Islet precursor cell (in vitro differentiated cells): ENCODE results near the gene WASF2.
A peak's percentile ranks its signal among the peaks of the same experiment; 100 is the strongest.
"Not testable (repeated sequence)": the region's sequence is repeated elsewhere in the genome, so short reads cannot be mapped to it uniquely, and the experiment has no call there.

ENCODE experiments used
- DNase-seq: peaks from one replicate; pipeline ENCODE4 v3.0.0-alpha.2; 2018

Gene WASF2

DNA sequence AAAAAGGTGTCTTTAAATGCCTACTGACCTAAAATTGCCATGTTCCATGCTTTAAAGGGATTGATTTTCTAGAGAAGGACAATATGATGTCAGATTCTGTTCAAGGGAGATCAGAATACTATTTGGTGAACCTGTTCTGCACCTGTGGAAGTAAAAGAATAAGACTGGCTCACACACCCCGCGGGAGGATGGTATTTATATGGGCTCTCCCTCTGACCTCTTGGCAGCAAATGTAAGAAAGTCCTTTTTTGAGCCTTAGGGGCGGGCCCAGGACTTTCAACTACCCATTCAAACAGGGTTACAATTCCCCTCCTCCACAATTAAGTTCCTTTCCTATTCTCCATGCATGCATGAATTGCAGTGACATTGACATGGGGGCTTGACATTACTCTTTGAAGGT is 42.1 kb downstream of the WASF2 start:
- DNase-seq, result no peak

DNA sequence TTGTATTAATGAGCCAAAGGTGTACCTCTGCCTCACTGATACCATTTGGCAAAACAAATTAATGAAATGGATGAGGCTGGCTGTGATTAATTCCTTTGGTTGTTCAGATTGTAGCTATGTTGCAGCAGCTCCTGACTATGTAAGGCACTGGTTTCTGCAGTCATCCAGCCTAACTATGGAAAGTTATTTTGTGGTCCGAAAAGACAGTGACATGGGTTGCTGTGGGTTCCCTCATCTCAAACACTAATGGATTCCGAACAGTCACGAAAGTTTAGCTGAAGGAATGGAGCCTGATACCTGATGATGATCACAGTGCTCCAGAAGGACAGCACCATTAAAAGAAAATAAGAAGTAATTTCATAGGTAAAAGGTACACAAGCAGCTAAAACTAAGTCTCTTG is 42.6 kb downstream of the WASF2 start:
- no peak for DNase-seq

DNA sequence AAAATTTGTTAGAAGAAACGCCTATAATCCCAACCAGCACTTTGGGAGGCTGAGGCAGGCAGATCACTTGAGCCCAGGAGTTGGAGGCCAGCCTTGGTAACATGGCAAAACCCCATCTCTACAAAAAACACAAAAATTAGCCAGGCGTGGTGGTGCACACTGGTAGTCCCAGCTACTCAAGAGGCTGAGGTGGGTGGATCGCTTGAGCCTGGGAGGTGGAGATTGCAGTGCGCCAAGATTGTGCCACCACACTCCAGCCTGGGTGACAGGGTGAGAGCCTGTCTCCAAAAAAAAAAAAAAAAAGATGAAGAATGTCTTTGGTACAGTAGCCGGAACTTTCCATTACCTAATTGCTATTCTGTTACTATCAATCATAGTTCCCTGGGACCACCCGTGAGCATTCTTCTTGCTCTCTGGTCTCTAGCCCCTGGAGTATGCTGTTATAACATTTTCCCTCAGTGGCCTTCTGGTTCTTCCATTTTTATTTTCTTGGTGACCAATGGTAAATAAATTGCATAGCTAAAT is 43.4 kb downstream of the WASF2 start:
- DNase-seq, result no peak

DNA sequence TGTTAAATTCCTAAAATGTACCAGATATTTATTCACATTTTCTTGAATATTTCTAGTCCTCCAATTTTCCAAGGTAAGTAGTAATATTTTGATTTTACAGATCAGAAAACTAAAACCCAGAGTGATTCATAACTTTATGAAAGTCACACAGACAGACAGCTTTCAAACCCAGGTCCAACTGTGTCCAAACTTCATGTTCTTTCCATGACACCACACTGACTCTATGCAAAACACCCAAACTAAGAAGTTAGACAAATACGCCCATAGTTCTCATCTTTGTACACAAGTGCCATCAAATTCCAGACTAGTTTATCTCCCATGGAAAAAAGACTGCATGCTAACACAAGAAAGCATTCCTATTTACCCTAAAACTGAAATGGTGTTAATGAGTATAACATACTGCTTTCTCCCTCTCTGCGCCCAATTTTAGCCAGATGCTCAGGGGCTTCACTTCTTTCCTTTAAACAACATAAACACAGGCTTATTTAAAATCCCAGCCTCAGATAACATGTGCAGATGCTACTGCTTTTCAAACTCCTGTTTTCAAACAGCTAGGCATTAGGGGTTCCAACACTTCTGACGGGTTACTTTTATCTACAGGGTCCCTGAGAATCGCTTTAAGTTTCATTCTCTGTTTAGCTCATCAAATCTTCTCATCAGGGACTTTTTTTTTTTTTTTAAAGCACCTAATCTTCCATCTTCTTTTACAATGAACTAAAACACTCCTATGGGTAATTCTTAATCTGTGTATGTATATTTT is 44.6 kb downstream of the WASF2 start:
- DNase-seq, result no peak

DNA sequence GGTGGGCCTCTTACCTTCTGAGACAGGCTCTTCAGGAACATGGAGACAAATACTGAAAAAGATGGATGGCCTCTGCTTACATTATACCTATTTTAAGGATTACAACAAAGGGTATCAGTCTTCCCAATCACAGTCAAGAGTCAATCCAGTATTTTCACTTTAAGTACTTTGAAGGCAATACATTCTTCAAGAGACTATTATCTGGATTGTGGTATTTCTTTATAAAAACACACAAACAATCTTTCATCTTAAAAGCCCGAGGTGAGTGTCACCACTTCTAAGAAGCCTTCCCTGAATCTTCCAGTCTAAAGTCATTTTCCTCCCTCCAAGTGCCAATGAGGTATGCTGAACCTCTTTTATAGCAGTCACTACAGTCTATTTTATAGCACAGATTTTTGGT is 45.3 kb downstream of the WASF2 start:
- no peak for DNase-seq

DNA sequence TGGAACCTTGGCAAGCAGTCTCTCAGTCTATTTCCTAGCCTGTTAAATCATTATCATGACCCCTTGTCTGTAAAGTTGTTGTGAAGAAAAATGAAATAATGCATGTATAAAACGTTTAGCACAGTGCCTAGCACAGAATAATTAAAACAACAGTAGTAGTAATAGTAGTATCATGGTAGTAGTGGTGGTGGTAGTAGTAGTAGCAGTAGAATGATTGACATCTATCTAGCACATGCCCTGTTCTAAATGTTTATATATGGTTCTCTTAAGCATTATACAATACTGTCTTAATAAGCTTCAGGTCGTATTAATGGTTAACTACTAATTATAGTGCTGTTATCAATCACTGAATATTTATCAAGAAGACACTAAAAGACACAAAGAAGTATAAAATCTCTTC is 50.8 kb downstream of the WASF2 start:
- DNase-seq, result no peak

DNA sequence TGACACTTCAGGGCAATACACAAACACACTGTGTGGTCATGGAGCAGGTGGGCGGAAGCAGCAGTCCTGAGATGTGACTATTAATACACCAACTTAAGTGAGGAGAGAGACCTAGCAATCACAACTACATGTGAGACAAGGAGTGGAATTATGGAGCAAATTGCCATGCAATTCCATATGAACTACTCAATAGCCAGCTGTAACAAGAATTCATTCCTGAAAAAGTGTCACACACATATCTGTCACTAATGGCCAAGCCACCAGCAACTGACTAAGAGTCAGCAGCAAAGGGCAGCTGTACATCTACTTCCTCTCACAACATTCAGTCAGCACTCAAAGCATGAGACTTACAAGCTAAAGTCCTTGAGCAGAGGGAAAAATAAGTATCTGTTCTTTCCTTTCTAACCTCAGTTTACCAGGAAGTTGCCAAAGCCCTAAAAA is 51.3 kb downstream of the WASF2 start:
- no peak for DNase-seq

DNA sequence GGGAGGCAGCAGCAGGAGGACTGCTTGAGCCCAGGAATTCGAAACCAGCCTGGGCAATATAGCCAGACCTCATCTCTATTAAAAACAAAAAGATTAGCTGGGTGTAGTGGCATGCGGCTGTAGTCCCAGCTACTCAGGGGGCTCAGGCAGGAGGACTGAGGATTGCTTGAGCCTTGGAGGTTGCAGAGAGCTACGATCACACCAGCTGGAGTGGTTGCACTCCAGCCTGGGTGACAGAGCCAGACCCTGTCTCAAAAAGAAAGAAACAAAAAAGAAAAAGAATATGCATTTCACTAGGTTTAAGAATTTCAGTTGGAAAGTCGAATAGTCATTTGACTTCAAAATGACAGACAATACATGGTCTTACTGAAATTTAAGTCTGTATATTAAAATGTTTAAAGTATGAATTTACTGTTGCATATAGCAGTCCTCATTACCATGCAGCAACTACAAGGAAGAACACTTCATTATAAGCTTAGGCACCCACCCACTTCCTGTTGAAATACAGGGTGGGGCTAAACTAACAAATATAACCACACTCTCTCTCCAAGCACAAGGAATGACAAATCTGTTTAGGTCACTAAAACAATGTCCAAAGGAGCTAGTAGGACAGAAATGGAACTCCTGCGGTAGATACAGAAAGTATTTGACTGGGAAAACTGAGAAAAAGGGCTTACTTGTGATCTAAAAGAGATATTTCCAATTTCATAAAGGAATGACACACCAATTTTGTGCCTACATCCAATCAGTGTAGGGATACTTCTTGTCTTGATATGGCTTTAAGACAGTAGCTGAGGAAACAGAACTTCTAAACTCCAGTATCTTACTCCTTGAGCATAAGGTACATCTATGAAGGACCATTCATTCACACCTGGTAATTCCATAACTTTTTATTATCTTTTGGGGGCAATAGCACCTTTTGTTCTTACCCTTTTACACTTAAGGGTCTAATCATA is 53.5 kb downstream of the WASF2 start:
- DNase-seq, result no peak

DNA sequence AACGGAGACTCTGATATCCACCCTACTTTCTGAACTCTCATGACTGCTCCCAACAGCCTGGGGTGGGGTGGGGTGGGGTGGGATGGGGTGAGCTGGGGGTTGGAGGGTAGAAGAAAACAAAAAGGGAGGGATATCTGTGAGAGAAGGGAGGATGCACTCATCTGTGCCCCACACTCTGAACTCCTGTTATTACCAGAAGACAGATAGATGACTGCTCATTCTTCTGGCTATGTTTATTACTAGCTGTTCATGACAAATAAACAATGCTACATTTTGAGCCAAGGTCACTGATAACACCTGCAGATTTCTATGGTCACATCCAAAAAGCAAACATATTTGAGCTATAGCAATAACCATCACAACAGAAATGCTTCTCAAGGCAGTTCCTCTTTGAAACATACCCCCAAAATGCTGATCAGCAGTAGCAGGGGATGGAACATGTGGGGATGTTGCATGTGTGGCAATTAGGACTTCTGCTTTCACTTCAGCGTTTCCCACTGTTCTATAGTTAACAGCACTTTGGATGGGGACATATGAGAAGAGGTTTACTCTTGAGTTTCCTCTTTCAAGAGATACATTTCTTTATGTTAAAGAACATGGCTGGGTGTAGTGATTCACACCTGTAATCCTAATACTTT is 54.3 kb downstream of the WASF2 start:
- DNase-seq, result no peak

DNA sequence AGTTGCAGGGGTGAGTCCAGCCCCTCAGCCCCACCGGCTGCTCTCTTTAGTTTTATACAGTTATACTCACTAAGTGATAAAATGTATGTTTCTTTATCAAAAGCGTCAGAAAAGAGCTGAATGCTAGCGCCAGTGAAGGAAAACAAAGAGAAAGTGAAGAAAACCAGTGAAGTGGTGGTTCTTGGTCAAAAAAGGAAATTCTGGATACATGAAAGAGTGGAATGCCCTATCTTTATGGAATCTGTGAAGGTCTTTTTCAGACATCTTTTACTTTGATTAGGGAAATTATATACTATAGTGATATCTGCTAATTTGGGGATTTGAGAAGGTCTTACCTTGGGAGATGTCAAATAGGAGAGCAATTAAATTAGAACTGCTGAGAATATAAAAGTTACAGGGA is 56.3 kb downstream of the WASF2 start:
- DNase-seq, result no peak

DNA sequence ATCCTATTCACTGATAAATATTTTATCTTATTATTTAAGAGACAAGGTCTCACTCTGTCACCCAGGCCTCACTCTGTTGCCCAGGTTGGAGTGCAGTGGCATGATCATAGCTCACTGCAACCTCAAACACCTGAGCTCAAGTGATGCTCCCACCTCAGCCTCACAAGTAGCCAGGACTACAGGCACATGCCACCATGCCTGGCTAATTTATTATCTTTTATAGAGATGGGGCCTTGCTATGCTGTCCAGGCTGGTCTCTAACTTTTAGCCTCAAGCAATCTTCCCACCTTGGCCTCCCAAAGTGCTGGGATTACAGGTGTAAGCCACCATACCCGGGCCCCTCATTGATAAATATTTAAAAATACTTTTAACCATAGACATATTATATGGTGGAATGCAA is 57.2 kb downstream of the WASF2 start:
- not testable (repeated sequence) for DNase-seq

DNA sequence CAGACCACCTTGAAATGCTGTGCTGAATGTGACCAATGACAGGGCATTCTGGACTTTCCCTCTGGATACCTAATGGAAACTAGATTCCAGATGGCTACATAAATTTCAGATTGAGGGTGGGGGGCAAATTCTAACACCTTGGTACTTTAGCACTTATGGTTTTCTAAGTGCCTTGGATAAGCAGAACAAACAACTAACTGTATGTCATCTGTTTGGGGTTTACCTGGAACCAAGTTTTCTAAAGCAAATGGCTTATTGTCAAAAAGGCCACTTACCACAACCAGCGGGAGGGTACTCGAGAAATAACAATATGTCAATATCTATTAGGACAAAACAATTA is 58.4 kb downstream of the WASF2 start:
- no peak for DNase-seq

DNA sequence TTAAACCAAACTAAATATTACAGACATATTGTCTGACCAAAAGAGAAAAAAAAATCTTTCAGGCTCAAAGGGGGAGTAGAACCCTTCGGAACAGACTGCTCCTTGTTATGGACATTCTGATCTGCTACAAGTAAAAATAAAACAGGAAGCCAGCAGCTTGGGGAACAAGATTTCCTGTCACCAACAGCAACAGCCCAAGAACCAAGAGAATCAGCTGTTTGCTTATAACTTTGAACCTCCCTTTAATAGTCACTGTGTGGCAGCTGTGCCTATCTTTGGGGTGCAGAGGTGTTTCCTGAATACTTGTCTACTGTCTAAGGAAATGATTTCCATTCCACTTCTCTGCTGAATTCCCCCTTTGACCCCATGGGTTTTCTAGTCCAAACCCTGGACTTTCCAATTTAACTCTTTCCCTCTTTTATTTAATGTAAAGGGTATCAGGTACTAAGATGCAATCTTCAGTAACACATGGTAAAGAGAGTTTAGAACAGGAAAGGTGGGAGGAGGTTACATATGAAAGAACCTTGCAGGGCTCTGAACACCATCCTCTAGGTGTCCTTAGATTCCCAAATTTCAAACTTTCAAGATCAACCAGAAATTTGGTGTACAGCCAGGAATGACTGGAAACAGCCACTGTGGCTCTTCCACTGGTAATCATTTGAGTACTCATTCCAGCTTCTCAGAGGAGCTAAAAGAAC is 58.9 kb downstream of the WASF2 start:
- no peak for DNase-seq

DNA sequence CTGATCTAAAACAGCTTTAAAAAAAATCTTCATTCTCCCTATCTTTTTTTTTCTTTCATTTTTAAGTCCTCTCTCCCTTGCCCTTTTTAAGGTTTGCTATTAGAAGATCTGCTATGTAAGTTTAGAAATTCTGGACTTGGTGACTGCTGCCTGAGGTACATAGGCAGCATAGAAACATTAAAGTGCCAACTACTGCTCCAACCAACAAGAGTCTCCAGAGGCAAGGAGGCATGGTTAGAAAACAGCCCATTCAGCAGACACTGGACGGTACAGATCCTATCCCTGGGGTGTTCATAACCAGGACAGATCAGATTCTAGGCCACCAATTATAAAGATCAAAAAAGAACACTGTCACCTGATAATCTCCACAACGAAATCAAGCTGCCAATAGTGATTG is 60.9 kb downstream of the WASF2 start:
- no peak for DNase-seq

DNA sequence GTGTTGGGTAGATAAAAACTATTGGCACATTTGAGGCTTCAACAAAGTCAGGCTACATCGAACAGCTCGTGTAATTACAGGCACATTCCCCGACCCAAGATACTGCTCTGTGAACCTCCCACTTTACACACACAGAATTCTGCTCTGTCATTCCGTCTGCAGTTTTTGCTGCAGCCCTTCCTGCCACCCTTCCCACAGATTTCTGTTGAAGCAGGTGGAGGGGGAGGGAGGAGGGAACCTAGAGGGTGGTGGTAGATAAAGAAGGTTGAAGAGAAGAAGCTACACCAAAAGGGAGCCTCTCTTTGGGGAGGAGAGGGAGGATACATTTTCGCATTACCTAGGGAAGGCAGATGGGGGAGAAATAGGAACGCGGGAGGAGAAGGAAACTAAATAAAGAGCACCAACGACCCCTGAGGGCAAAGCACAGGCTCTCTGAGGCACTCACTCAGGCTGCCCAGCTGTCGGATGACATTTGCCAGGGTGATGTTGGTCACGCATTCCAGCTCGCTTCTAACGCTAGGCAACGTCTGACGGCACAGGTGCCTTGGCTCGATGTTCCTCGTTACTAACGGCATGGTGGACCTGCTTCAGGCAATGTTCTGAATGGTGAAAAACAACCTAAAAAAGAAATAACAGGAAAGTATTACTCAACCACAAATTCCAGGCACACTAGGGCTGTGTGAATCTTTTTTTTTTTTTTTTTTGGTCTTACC is 61.5 kb downstream of the WASF2 start:
- peak; percentile 84 for DNase-seq

DNA sequence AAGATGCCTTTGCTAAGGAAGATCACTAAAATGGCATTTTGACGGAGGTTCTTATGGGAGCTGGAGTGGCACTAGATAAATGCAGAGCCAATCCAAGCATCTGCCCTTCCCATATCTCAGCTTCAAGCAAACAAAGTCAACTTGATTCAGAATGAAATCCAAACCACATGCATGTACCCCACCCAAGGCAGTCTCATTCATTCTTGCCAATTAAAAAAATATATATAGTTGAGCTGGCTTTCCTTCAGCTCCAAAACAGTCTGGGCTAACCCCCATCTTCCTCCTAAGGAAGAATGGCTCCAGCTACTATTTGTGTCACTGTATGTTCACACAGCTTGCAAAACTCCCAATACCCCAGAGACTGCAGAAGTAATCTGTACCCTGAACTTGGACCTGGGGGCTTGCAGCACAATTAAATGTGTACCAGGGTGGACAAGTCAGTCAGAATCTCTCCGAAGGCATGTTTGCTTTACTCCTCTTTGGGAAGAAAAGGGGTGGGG is 62.1 kb downstream of the WASF2 start:
- DNase-seq, result no peak

DNA sequence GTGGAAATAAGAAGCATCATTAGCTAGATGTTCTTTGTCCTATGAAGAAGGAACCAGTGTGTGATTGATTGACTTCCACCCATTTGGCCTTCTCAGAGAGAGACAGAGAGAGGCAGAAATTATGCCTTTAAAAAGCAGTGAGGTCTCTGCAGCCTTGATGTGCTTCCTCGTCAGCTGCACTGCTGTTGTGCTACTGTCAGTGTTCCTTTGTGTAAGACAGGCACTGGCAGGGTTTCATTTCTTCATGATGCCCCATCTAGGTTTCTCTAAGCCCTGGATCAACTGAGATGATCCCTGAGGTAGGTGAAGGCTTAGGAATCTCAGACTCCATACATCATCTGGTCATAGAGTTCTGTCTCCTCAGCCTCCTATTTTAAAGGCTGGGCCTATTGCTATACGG is 62.6 kb downstream of the WASF2 start:
- DNase-seq, result no peak

DNA sequence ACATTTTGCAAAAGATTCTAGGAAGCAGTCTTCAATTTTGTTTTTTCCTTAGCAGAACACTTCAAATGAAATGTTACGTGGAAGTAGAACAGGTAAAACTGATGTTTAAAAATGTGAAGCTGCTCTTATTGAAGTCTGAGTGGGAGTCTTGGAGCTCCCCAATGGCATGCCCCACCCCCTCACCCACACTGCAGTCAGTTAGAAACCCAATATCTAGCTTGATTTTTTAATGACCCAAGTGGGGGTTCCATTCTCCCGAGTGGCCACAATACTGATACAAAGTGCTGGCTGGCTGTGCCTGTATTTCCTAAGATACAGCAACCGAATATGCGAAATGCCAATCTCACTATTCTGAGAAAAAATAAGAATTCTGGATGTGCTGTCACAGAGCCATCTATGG is 66.3 kb downstream of the WASF2 start:
- DNase-seq, result no peak

DNA sequence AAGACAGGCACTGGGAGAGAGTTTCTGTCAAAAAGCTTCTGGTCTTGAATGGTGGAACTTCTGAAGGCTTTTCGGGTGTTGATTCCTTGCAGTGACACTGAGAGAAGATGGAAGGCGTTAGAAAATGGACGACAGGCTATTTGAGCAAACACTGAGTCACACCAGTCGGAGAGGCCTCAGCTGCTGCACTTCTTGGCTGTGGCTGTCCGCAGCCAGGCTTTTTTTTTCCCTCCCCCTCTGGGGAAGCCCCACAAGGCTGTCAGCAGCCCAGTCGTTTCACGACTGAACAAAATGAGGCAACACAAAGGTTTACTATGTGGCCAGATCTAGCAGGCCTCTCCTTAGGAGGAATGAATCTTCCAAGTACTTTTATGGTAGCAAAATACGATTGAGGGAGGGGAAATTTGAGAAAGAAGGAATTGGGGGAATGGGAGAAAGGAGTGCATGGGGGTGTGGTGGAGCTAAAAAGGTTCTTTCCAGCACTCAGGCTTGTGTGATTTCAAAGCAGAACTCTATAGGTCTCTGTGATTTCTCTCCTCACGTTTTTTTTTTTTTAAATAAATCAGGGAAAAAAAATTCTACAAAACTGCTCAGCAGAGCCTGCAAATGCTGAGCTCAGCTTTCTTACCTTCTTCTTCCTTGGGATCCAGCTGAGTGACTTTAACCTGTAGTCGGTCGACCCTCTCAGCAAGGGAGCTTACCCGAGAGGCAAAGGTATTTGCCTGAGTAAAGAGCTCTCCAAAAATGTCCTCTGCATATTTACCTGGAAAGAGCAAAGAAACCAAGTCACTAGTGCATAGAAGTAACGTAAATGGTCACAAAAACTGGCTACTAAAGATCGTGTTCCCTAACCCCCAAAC is 71.4 kb downstream of the WASF2 start:
- DNase-seq, result peak; percentile 86

DNA sequence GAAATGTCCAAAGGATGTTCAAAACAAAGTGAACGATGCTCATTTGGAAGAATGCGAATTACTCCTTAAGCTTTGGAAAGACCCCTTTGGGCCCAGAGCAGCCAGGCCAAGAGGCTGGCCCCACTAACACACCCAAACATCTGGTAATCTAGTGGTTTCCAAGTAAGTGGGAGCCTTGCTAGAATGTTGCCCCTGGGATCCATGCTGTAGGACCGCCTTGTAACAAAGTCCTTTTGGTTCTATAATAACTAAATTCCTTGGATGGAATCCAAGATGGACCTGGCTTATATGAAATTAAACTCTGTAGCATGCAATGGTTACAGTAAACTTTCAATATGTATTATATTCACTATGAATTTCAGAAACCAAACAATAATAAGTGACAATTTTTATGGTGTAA is 72.3 kb downstream of the WASF2 start:
- DNase-seq, result no peak
